OCI-LY3 (cell line): ENCODE data around the gene PSMB3.

ENCODE experiments used
- H2AFZ ChIP-seq: fragments of 200-600, 300-600 bp; shearing (Covaris generic); 2 replicates; pipeline ENCODE4 v1.6.0; 2014; ENCODE audit warnings: antibody characterized with exemption, low read depth, low read length
- H3K27ac ChIP-seq: fragments of 200-600, 300-600 bp; sonication (generic); 2 replicates; pipeline ENCODE4 v1.5.1; 2014; ENCODE audit warnings: mild to moderate bottlenecking, low read length, moderate library complexity, mixed read lengths
- H3K27me3 ChIP-seq: fragments of 200-600, 300-600 bp; sonication (generic); 2 replicates; pipeline ENCODE4 v1.6.1; 2014; ENCODE audit warnings: low read depth, low read length, mixed read lengths
- H3K36me3 ChIP-seq: fragments of 200-600, 300-600 bp; sonication (generic); replicated peaks from 2 replicates; pipeline ENCODE3; 2014; ENCODE audit warnings: low read depth, low read length, mixed read lengths
- H3K4me1 ChIP-seq: fragments of 300-600, 200-600 bp; sonication (generic); 2 replicates; pipeline ENCODE4 v1.6.1; 2014; ENCODE audit warnings: low read length, mixed read lengths
- H3K4me2 ChIP-seq: fragments of 200-600, 300-600 bp; sonication (generic); 2 replicates; pipeline ENCODE4 v1.6.1; 2014; ENCODE audit warnings: low read length, mixed read lengths
- H3K4me3 ChIP-seq: fragments of 300-600, 200-600 bp; sonication (generic); 2 replicates; pipeline ENCODE4 v1.5.1; 2014; ENCODE audit warnings: antibody characterized with exemption, mild to moderate bottlenecking, low read length, moderate library complexity
- H3K79me2 ChIP-seq: fragments of 300-600, 200-600 bp; shearing (Covaris generic); 2 replicates; pipeline ENCODE4 v1.6.1; 2014; ENCODE audit warnings: mild to moderate bottlenecking, low read length, mixed read lengths
- H3K9ac ChIP-seq: fragments of 300-600, 200-600 bp; shearing (Covaris generic); 2 replicates; pipeline ENCODE4 v1.6.0; 2014; ENCODE audit warnings: mild to moderate bottlenecking, low read length, moderate library complexity
- H3K9me3 ChIP-seq: fragments of 200-600, 300-600 bp; shearing (Covaris generic); 2 replicates; pipeline ENCODE4 v1.6.1; 2014; ENCODE audit warnings: low read length, mixed read lengths; ENCODE audit not compliant: insufficient read depth
- H4K20me1 ChIP-seq: fragments of 200-600, 300-600 bp; sonication (generic); 2 replicates; pipeline ENCODE4 v1.6.1; 2016; ENCODE audit warnings: low read length, mixed read lengths; ENCODE audit not compliant: insufficient read depth
- CTCF ChIP-seq: fragments of 200-600, 300-600 bp; sonication (generic); IDR thresholded peaks from 2 replicates; pipeline ENCODE4 v1.5.1; 2014; ENCODE audit warnings: antibody characterized with exemption, low read length, low read depth
- EZH2phosphoT487 ChIP-seq: fragments of 200-600 bp; shearing (Covaris generic); IDR thresholded peaks from 2 replicates; pipeline ENCODE4 v1.6.1; 2018; ENCODE audit warnings: antibody characterized with exemption, mixed run types, low read depth

PSMB3 gene

DNA sequence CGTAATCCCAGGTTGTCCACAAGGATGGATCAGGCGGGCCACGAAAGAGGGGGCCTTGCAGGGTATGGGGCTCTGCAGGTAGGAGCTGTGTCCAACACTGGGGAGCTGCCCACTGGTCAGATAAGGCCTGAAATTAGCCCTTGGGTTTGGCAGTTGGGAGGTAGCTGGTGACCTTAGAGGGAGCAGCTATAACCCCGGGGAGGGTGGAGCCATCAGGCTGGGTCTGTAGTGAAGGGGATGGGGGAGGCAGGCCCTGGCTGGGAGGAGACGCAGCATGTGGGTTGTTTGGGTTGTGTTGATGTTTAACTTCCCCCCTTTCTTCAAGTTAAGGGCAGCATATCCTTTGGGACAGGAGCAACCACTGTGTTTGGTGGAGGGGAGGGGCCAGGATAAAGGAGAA, 41.6 kb upstream of the PSMB3 start:
- H3K79me2 ChIP-seq, result peaks cover 44% of the 10 kb centered on the region
- no peak overlapping the region for H2AFZ ChIP-seq
- no peaks in the 10 kb centered on the region for H3K27me3 ChIP-seq
- TF ChIP-seq EZH2phosphoT487 (no peak), CTCF (no peak)
- no peak overlapping the region for H3K4me2 ChIP-seq
- H3K9ac ChIP-seq, result no peak overlapping the region
- peaks cover 24% of the 10 kb centered on the region for H3K4me1 ChIP-seq
- peaks cover 71% of the 10 kb centered on the region for H3K36me3 ChIP-seq
- H3K9me3 ChIP-seq, result no peaks in the 10 kb centered on the region
- no peak overlapping the region for H3K27ac ChIP-seq
- H3K4me3 ChIP-seq, result no peak overlapping the region
- peaks cover 24% of the 10 kb centered on the region for H4K20me1 ChIP-seq

DNA sequence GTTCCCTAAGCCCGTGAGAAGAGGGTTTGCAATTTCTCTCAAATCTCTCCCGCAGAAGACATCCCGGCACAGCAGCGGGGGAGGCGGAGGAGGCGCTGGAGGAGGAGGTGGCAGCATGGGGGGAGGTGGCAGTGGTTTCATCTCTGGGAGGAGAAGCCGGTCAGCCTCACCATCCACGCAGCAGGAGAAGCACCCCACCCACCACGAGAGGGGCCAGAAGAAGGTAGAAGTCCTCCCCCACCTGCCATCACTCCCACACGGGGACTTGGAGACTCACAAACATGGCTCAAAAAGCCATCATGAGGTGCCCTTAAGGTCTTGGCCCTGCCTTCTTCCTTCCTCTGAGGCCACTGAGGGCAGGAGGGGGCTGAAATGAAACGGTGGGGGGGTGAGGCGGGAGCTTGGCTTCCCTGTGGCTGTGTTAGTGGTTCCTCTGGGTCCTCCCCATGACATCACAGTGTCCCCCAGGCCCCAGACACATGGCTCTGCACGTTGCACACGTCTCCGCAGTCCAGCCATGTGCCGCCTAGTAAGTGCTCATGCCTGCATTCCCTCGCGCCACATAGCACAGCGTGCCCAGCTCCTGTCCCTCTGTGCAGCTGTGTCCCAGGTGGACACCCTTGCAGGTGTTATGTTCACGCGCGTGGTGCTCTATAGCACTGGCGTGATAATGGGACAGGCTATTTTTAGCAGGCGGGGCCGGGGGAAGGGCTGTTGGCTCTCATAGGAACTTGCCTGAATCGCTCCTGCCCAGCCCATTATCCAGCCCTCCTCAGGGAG, 40.6 kb upstream of the PSMB3 start:
- H2AFZ ChIP-seq, result no peak overlapping the region
- no peak for TF ChIP-seq EZH2phosphoT487
- TF ChIP-seq CTCF, result no peak
- H3K9ac ChIP-seq, result no peak overlapping the region
- H3K4me3 ChIP-seq, result no peak overlapping the region
- no peaks in the 10 kb centered on the region for H3K9me3 ChIP-seq
- no peak overlapping the region for H3K27ac ChIP-seq
- peaks cover 81% of the 10 kb centered on the region for H3K36me3 ChIP-seq
- H3K4me1 ChIP-seq, result peaks cover 20% of the 10 kb centered on the region
- H3K4me2 ChIP-seq, result no peak overlapping the region
- peaks cover 19% of the 10 kb centered on the region for H4K20me1 ChIP-seq
- H3K79me2 ChIP-seq, result peaks cover 34% of the 10 kb centered on the region
- no peaks in the 10 kb centered on the region for H3K27me3 ChIP-seq

GRCh38 chr17:38712593-38712992, 39.9 kb upstream of the PSMB3 start:
- Histone ChIP-seq H3K36me3 (peaks cover 81% of the 10 kb centered on the region), H3K4me3 (no peak overlapping the region), H2AFZ (no peak overlapping the region), H3K27me3 (no peaks in the 10 kb centered on the region), H3K4me2 (no peak overlapping the region), H3K9ac (no peak overlapping the region), H3K79me2 (peaks cover 27% of the 10 kb centered on the region), H4K20me1 (peaks cover 13% of the 10 kb centered on the region), H3K4me1 (peaks cover 15% of the 10 kb centered on the region), H3K9me3 (no peaks in the 10 kb centered on the region), H3K27ac (no peak overlapping the region)
- TF ChIP-seq CTCF (no peak), EZH2phosphoT487 (no peak)

DNA sequence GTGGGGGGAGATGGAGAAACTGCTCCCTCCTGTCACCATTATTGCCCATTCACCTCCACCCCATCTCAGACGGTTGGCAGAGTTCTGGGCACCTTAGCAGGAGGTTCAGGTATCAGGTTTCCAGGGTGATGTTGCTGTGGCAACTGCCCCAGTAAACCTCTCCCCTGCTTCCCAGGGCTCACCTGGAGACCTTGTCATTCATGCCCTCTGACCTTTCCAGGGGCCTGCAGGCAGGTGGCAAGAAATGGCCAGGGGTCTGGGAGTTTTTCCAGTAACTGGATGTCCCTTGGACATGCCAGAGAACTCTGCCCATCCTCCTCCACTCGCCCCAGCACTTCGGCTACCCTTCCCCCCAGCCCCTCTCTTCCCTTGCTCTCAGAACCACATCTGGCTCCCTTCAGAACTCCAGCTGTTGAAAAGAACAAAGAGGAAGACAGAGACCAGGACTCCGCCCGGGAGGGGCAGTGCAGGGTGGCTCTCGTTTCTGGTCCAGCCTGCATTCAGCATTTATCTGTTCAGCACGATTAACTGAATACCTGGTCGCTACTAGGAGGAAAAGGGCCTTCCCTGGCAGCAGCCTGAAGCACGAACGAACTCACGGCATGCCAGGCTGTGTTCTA, 39.0 kb upstream of the PSMB3 start:
- Histone ChIP-seq H3K4me2 (no peak overlapping the region), H3K79me2 (peaks cover 18% of the 10 kb centered on the region), H3K9ac (no peak overlapping the region), H3K4me1 (peaks cover 15% of the 10 kb centered on the region), H3K9me3 (no peaks in the 10 kb centered on the region), H2AFZ (no peak overlapping the region), H3K27me3 (no peaks in the 10 kb centered on the region), H3K36me3 (peaks cover 76% of the 10 kb centered on the region), H4K20me1 (peaks cover 9% of the 10 kb centered on the region), H3K4me3 (no peak overlapping the region), H3K27ac (no peak overlapping the region)
- TF ChIP-seq EZH2phosphoT487, result no peak
- TF ChIP-seq CTCF, result no peak
